Posterior vena cava (tissue), 2 donors: ENCODE data around the gene USP47. TPM values are rescaled to one million over a fixed set of nuclear protein-coding genes. Genes with fewer than 3 reads are reported as not detected.

Experiments used
- DNase-seq: peaks from one replicate; pipeline ENCODE4 v3.0.0-alpha.2; 2020; ENCODE audit warnings: low spot score
- intact Hi-C, 2 donors: fragments of 100-400 bp; cut with DNase I; formaldehyde crosslinking; loops; one replicate each; pipeline versions ENCODE4 v1.14.1 to v1.14.2; 2022 to 2023
- total RNA-seq, 2 donors: library from RNA; stranded (reverse); fragmentation: NEBNext Ultra II Directional; extraction: Animal tissue kit (Norgen Biotek cat#: 25700); gene quantifications; one replicate each; pipeline ENCODE4 v1.2.1, GENCODE V29; 2021
- donor health status: DM: yes; HTN: yes; CAD: no.
- donor health status: DM: yes; HTN: yes; CAD: no.

USP47 gene
- total RNA-seq, 2 donors from 2014 or later: 49.4 to 57.8 TPM

DNA sequence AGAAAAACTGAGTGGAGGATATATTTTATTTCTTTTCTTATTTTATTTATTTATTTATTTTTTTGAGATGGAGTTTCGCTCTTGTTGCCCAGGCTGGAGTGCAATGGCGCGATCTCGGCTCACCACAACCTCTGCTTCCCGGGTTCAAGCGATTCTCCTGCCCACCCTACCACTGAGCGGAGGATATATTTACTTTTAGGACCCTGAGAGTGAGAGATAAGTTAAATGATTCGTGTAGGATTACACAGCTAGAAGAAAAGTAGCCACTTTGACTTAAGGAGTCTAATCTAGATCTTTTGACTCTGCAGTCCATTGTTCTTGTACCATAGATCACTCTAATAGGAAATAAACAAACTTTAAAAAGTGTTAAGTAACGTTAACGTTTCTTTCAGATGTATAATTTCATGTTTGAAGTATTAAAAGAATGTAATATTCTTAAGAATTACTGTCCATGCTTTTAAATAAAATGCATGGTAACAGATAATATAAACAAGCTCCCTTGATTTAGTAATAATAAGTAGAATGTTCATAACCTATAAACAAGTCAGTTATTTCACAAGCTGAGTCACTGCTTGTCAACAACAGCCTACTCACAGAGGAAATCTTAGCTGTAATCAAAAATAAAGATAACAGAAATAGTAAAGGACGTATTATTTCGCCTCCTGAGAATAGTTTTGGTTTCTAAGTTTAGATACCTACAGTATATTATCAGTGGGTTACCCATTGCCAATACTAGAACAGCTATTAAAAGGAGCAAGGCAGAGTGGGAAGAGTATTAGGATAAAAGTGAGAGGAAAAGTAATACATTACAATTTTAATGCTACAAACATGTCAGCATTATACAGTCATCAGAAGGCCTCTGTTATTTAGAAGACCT lies 18.6 kb downstream of the USP47 start:
- intact Hi-C loops: no loop called here
- no peak for DNase-seq

- DNase-seq: no peak
- intact Hi-C loops: no loop called here
These were observed 21.2 kb downstream of the USP47 start for GRCh38 chr11:11862999-11863398.

- intact Hi-C loops: no loop called here
- DNase-seq: no peak
These were observed 22.6 kb downstream of the USP47 start for GRCh38 chr11:11864332-11864731.

- intact Hi-C loops: no loop called here
- no peak for DNase-seq
These were observed 23.0 kb downstream of the USP47 start for GRCh38 chr11:11864803-11865202.

DNA sequence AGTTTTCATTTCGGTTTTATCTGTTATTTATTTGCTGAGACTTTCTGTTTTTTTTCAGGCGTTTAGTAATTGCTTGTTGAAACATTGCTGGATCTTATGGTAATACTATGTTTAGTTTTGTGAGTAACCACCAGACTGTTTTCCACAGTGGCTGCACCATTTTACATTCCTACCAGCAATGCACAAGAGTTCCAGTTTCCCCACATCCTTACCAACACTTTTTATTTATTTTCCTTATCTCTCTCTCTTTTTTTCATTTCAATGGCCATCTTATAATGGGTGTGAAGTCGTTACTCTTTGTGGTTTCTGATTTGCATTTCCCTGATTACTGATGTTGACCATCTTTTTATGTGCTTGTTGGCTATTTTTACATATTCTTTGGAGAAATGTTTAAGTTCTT lies 23.7 kb downstream of the USP47 start:
- no peak for DNase-seq
- intact Hi-C loops: no loop called here

DNA sequence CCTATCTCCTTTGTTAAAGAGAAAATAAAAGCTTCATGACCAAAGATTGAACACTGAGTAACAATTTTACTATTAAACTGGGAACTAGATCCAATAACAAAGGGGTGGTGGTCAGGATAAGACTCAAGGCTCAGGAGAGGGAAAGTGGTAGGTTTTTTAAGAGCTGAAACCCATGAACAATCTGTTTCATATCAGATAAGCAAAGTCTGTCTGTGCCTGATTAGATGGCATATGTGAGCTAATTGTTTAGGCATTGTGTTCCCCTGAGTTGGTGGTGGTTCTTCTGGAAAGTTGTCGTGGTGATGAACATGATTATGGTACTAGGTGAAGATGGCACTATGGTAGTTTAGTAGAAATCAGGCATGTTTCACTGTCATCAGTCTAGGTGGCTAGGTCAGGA lies 24.4 kb downstream of the USP47 start:
- intact Hi-C loops: no loop called here
- DNase-seq: no peak

DNA sequence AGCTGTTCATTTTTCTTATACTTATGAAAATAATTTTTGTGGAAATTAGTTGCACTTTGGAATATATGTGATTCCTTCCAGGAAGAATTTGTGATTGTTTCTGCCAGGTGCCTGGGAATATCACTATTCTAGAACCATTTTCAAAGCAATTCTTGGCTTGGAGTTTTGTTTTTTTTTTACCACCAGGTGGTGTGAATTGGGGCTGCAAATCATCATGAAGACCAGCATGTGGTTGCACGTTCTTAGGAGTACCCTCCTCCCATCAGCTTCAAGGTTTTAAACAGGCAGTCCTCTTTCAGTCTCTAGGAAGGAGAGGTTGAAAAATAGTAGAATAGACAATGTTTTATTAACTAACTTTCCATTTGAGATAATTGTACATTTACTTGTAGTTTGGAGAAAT lies 25.9 kb downstream of the USP47 start:
- DNase-seq: no peak
- intact Hi-C loops: no loop called here

DNA sequence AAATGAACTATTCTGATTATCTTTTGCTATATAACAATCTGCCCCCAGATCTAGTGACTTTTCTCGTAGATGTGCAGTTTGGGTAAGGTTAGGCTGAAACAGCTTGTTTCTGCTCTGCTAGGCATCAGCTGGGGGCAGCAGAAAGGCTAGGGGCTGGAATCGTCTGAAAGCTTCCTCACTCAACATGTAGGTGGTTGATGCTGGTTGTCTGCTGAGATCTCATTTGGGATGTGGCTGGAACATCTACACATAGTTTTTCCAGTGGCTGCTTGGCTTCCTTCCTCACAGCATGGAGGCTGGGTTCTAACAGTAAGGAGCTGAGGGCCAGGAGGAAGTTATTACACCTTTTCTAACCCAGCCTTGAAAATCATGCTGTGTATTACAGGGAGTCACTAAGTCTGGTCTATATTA lies 30.2 kb downstream of the USP47 start:
- no peak for DNase-seq
- intact Hi-C loops: loop anchor here in 1 of 2 donors (2.0 kb wide), 1 partner anchor 29 kb away; no protein-coding TSS in a partner anchor

GRCh38 chr11:11876458-11876857 lies 34.7 kb downstream of the USP47 start:
- no peak for DNase-seq
- intact Hi-C loops: no loop called here

GRCh38 chr11:11880179-11880578 lies 38.4 kb downstream of the USP47 start:
- intact Hi-C loops: no loop called here

DNA sequence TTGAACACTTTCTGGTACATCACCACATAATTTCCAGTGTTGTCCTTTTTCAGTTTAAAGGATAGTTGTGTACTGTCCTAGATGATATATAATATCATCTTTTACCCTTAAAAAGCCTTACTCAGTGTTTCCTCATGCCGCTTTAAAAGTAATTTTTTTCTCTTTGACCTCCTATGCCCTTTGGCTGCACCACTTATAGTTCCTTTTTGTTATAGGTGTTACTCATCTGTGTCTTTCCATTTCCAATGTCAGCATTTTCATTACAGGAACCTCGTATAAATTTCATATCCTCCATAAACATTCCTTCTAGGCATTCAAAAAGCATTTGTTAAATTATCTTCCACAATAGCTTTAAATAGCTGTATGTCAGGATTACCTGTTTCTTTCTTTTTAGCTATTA lies 40.8 kb downstream of the USP47 start:
- DNase-seq: no peak
- intact Hi-C loops: no loop called here

More at GRCh38 chr11:11880179-11880578, 38.4 kb downstream of the USP47 start:
- no peak for DNase-seq

GRCh38 chr11:11884351-11884750 lies 42.6 kb downstream of the USP47 start:
- no peak for DNase-seq
- intact Hi-C loops: no loop called here

- no peak for DNase-seq
- intact Hi-C loops: no loop called here
These were observed 43.2 kb downstream of the USP47 start for GRCh38 chr11:11884774-11885481.

GRCh38 chr11:11894486-11894885 lies 52.7 kb downstream of the USP47 start:
- DNase-seq: no peak

GRCh38 chr11:11895672-11896071 lies 53.9 kb downstream of the USP47 start:
- intact Hi-C loops: loop anchor here (1.0 to 10.0 kb wide), 2 partner anchors 35 to 91 kb away; no protein-coding TSS in a partner anchor

More at GRCh38 chr11:11894486-11894885, 52.7 kb downstream of the USP47 start:
- intact Hi-C loops: loop anchor here in 1 of 2 donors (10.0 kb wide), 1 partner anchor 90 kb away; no protein-coding TSS in a partner anchor

DNA sequence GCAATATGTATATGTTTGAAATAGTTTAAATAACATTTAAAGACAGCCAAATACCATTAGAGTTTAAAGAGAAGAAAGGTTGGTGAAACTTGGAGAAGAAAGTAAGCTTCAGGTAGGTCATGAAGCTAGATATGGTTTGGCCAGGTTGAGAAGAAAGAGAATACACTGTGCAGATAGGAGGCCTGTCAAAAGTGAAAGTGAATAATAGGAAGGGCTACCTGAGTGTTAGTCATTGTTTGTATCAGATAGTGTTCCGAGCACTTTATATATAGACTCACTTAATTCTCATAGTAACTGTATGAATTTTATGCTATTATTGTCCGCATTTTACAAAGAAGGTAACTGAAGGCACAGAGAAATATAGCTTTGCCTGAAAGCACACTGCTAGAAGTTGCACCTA lies 56.9 kb downstream of the USP47 start:
- no peak for DNase-seq
- intact Hi-C loops: loop anchor here in 1 of 2 donors (10.0 kb wide), 1 partner anchor 94 kb away; no protein-coding TSS in a partner anchor

More at GRCh38 chr11:11895672-11896071, 53.9 kb downstream of the USP47 start:
- no peak for DNase-seq

GRCh38 chr11:11899401-11899800 lies 57.6 kb downstream of the USP47 start:
- no peak for DNase-seq
- intact Hi-C loops: loop anchor here in 1 of 2 donors (10.0 kb wide), 1 partner anchor 95 kb away; no protein-coding TSS in a partner anchor

- no peak for DNase-seq
- intact Hi-C loops: no loop called here
These were observed 60.2 kb downstream of the USP47 start for GRCh38 chr11:11901929-11902328.

GRCh38 chr11:11909727-11910126 lies 68.0 kb downstream of the USP47 start:
- DNase-seq: no peak
- intact Hi-C loops: no loop called here

DNA sequence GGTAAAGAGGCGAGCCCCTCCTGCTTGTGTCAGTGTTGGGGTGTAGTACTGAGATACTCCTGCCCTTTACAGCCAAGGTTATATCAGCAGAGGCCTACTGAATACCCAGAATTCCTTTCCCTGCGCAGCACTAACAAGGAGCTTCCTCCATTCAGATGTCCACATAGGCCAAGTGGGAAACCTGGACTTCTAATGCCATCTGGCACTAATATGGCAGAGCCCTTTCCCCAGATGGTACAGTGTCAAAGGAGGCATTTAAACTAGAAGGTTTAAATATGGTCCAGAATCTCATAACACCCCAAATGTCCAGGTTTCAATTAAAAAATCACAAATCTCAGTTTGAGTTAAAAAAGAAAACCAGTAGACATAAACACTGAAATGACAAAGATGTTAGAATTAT lies 68.8 kb downstream of the USP47 start:
- DNase-seq: no peak
- intact Hi-C loops: no loop called here
